ENCODE data around the gene CDC7. TPM values are rescaled to one million over a fixed set of nuclear protein-coding genes. Genes with fewer than 3 reads are reported as not detected.

The CDC7 gene
- total RNA-seq, 1 donor from 2014 or later = 4.3 TPM

DNA sequence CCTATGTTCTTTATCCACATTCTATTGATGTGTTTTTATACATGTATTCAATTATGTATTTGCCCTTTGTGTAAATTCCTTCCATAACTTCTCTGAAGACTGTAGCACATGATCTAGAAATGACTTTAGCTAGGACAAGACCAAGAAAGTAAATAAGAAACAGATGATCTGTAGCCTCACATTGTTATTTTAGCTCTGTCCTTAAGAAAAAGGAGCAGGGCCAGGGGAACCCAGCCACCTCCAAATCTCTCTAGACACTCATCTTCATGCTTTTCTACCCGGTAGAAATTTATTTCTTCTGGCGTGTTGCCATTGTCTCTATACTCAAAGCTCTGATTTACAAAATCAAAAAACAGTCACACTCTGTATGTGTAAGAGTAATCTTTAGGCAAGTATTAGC lies 27.1 kb downstream of the CDC7 start:
- Mint-ChIP-seq H3K36me3 (ENCODE audit: unreplicated experiment) (no peaks in the 10 kb centered on the region), H3K9me3 (ENCODE audit: unreplicated experiment) (no peaks in the 10 kb centered on the region), H3K4me3 (ENCODE audit: unreplicated experiment) (peak overlapping the region; percentile 23), H3K27me3 (ENCODE audit: unreplicated experiment) (no peaks in the 10 kb centered on the region), H3K27ac (ENCODE audit: unreplicated experiment) (peak overlapping the region; percentile 85), H3K4me1 (ENCODE audit: unreplicated experiment) (peaks cover 42% of the 10 kb centered on the region)
- TF ChIP-seq, protein P1, sequence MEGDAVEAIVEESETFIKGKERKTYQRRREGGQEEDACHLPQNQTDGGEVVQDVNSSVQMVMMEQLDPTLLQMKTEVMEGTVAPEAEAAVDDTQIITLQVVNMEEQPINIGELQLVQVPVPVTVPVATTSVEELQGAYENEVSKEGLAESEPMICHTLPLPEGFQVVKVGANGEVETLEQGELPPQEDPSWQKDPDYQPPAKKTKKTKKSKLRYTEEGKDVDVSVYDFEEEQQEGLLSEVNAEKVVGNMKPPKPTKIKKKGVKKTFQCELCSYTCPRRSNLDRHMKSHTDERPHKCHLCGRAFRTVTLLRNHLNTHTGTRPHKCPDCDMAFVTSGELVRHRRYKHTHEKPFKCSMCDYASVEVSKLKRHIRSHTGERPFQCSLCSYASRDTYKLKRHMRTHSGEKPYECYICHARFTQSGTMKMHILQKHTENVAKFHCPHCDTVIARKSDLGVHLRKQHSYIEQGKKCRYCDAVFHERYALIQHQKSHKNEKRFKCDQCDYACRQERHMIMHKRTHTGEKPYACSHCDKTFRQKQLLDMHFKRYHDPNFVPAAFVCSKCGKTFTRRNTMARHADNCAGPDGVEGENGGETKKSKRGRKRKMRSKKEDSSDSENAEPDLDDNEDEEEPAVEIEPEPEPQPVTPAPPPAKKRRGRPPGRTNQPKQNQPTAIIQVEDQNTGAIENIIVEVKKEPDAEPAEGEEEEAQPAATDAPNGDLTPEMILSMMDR (IDR thresholded peaks at IDR 0.05) = no peak
- DNase-seq (ENCODE audit: extremely low spot score, unreplicated experiment) = no peak

- H3K4me3 Mint-ChIP-seq (ENCODE audit: unreplicated experiment) = no peak overlapping the region
- peaks cover 37% of the 10 kb centered on the region for H3K4me1 Mint-ChIP-seq (ENCODE audit: unreplicated experiment)
- H3K27me3 Mint-ChIP-seq (ENCODE audit: unreplicated experiment) = no peaks in the 10 kb centered on the region
- H3K36me3 Mint-ChIP-seq (ENCODE audit: unreplicated experiment) = no peaks in the 10 kb centered on the region
- H3K27ac Mint-ChIP-seq (ENCODE audit: unreplicated experiment) = peak overlapping the region; percentile 55
- TF ChIP-seq, protein P1 (IDR thresholded peaks at IDR 0.05) = peak; percentile 59
- H3K9me3 Mint-ChIP-seq (ENCODE audit: unreplicated experiment) = no peaks in the 10 kb centered on the region
- DNase-seq (ENCODE audit: extremely low spot score, unreplicated experiment) = no peak
These were observed 29.2 kb downstream of the CDC7 start for GRCh38 chr1:91529856-91530255.

DNA sequence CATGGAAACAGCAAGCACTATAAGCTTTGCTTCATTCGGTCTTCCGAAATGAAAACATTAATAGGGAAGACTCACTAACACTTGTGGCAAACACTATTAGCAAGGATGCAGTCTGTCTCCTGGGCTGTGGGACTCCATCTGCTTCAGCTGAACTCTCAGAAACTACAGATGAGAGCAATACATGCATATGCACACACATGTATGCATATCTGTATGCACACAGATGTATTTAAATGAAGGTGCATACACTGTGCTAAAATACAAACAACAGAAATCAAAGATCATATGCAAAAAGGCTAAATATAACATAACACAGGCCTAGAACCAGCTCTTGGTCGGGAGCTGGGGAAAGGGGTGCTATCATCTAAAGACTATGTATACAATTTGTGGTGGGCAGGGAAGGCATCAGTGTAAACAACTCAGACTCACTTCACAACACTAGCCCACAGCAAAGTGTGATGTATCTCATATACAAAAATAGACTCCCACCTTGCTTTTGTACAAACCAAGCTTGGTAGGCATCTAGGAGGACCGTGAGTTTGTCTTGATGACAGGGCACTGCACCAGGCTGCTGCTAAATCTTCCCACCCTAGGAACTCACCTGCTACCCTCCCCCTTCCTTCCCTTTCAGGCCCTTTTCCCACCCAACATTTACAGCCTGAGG lies 32.8 kb downstream of the CDC7 start:
- H3K9me3 Mint-ChIP-seq (ENCODE audit: unreplicated experiment) = no peaks in the 10 kb centered on the region
- no peak for DNase-seq (ENCODE audit: extremely low spot score, unreplicated experiment)
- no peak overlapping the region for H3K27ac Mint-ChIP-seq (ENCODE audit: unreplicated experiment)
- peaks cover 32% of the 10 kb centered on the region for H3K4me1 Mint-ChIP-seq (ENCODE audit: unreplicated experiment)
- TF ChIP-seq, protein P1 (IDR thresholded peaks at IDR 0.05) = no peak
- no peaks in the 10 kb centered on the region for H3K27me3 Mint-ChIP-seq (ENCODE audit: unreplicated experiment)
- H3K4me3 Mint-ChIP-seq (ENCODE audit: unreplicated experiment) = no peak overlapping the region
- H3K36me3 Mint-ChIP-seq (ENCODE audit: unreplicated experiment) = no peaks in the 10 kb centered on the region

DNA sequence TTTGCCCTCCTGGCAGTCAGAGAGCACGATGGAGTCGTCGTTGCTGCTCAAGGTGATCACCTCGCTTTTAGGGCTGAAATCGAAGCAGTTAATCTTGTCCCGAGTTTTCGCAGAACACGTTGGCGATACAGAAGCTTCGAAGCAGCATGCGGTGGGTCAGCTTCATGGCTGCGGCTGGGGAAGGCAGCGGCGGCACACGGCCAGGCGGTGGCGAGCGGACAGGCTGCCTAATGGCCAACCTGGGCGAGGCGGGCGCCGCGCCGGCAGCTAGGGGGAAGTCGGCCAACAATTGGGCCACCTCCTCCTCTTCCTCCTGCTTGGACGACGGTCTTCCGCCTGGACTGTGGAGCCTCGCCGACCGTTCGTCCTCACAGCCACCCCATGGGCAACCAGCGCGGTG lies 34.8 kb downstream of the CDC7 start:
- Mint-ChIP-seq H3K4me1 (ENCODE audit: unreplicated experiment) (peaks cover 18% of the 10 kb centered on the region), H3K9me3 (ENCODE audit: unreplicated experiment) (no peaks in the 10 kb centered on the region), H3K4me3 (ENCODE audit: unreplicated experiment) (no peak overlapping the region), H3K36me3 (ENCODE audit: unreplicated experiment) (no peaks in the 10 kb centered on the region), H3K27ac (ENCODE audit: unreplicated experiment) (no peak overlapping the region), H3K27me3 (ENCODE audit: unreplicated experiment) (no peaks in the 10 kb centered on the region)
- no peak for DNase-seq (ENCODE audit: extremely low spot score, unreplicated experiment)
- TF ChIP-seq, protein P1 (IDR thresholded peaks at IDR 0.05) = no peak

GRCh38 chr1:91537281-91537986 lies 36.8 kb downstream of the CDC7 start:
- Mint-ChIP-seq H3K4me1 (ENCODE audit: unreplicated experiment) (peaks cover 17% of the 10 kb centered on the region), H3K36me3 (ENCODE audit: unreplicated experiment) (no peaks in the 10 kb centered on the region), H3K9me3 (ENCODE audit: unreplicated experiment) (no peaks in the 10 kb centered on the region), H3K27me3 (ENCODE audit: unreplicated experiment) (no peaks in the 10 kb centered on the region), H3K27ac (ENCODE audit: unreplicated experiment) (peak overlapping the region; percentile 55), H3K4me3 (ENCODE audit: unreplicated experiment) (no peak overlapping the region)
- DNase-seq (ENCODE audit: extremely low spot score, unreplicated experiment) = no peak
- TF ChIP-seq, protein P1 (IDR thresholded peaks at IDR 0.05) = no peak
